NCI-H524 treated with DMSO at 0.1 percent for 48 hours (cell line): ENCODE results near the gene SLC12A6.
"Not testable (repeated sequence)": the region's sequence is repeated elsewhere in the genome, so short reads cannot be mapped to it uniquely, and the experiment has no call there.

ENCODE experiments used
- DNase-seq: peaks from one replicate; lab custom pipeline; 2025; lab: John Stamatoyannopoulos, UW

Gene SLC12A6

GRCh38 chr15:34337557-34338306 lies at the start of gene SLC12A6:
Gene SLC12A6 (minus strand): TSS chr15:34337781. CDS start chr15:34336680, 1,101 bp downstream.
- peak; percentile 82 for DNase-seq

- DNase-seq = not testable (repeated sequence)
Observed at GRCh38 chr15:34381829-34382521, 44.4 kb upstream of the SLC12A6 start.

DNA sequence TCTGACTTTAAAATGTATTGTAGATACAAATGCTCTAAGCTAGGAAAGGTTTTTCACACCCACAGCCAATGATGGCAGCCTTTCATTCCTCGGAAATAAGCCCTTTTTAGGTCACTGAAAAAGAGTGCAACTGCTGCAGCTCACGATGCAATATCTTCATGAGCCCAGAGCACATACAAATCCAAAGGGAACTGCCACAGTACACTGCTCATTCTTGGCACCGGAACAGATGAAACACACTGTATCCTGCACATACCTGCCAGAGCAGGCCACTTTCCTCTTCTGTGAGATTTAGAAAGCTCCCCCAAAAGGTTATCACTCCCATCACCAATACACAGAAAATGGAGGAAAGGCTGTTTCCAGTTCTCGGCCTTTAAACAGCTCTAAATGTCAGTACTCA lies 42.9 kb upstream of the SLC12A6 start:
- DNase-seq = not testable (repeated sequence)

DNA sequence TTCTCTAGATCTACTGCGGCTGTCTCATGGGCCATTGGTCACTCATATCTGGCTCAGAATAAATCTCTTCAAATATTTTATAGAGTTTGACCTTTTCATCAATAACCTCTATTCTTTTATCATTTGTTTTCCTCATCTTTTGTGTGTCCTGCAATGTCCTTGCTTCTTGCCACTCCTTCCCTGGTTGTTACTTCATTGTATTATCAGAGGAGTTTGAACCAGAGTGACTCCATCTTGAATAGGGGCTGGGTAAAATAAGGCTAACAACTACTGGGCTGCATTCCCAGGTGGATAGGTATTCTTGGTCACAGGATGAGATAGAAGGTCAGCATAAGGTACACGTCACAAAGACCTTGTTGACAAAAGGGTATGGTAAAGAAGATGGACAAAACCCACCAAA lies 39.3 kb upstream of the SLC12A6 start:
- no peak for DNase-seq

- not testable (repeated sequence) for DNase-seq
Observed at GRCh38 chr15:34375541-34375940, 38.0 kb upstream of the SLC12A6 start.

- DNase-seq = no peak
Observed at GRCh38 chr15:34374816-34375215, 37.2 kb upstream of the SLC12A6 start.

- no peak for DNase-seq
Observed at GRCh38 chr15:34373951-34374350, 36.4 kb upstream of the SLC12A6 start.

- no peak for DNase-seq
Observed at GRCh38 chr15:34370643-34371042, 33.1 kb upstream of the SLC12A6 start.

GRCh38 chr15:34370129-34370528 lies 32.5 kb upstream of the SLC12A6 start:
- no peak for DNase-seq

GRCh38 chr15:34367101-34368081 lies 29.8 kb upstream of the SLC12A6 start, which contains the start of gene LPCAT4:
Gene LPCAT4 (minus strand): TSS chr15:34367196. CDS start chr15:34367100, 96 bp downstream.
- DNase-seq = peak; percentile 33

- DNase-seq = no peak
Observed at GRCh38 chr15:34366271-34367065, 28.9 kb upstream of the SLC12A6 start.

DNA sequence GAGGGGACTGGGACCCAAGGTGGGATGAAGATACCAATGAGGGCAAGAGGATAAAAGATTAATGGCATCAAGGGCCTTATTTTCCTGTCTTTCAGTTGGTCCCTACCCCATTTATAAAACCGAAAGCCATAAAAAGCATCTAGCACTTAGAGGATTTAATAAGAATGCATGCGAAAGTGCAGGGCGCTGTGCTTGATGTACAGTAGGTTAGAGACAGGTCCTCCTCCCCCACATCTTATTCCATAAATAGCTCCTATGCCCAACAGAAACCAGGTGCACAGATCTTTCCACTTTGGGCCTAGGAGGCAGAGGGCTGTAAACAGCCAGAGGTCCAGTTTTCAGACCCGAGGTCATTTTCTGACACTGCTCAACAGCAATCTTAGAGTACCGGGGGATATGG lies 28.3 kb upstream of the SLC12A6 start:
- DNase-seq = no peak

- no peak for DNase-seq
Observed at GRCh38 chr15:34365091-34365825, 27.7 kb upstream of the SLC12A6 start.

DNA sequence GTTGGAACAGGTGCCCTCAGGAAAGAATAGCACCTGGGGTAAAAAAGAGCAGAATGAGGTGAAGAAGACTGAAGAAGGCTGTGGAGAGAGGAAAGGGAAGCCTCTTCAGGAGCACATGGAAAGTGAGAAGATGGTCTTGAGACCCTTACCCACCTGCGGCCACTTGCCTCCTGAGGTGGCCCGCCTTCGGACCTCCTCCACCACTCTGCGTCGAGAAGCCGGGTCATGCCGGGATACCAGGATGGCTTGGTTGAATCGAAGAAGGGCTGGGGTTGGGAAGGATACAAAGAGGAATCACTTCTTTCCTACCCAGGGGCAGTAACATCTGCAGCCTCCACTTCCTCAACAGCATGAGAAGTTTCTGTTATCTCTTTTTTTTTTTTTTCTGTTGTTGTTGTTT lies 26.5 kb upstream of the SLC12A6 start:
- no peak for DNase-seq

GRCh38 chr15:34362047-34362773 lies 24.6 kb upstream of the SLC12A6 start:
- DNase-seq = no peak

DNA sequence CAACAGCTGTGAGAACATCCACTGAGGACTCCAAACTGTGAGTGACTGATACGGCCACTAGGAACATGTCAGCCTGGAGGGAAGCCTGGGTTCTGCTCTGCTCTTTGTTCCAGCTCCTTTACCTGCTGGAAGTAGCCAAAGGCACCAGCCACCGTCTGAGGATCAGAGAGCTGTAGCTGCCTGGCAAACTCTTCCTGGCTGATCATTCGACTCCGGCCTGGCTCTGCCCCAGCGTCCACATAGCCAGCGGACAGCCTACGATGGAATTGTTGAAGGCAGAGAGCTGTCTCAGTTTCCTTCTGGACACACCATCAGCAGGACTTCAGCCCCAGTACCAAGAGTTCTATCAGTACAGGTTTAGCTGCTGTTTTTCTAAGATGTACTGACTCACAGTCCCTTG lies 23.7 kb upstream of the SLC12A6 start:
- DNase-seq = no peak

DNA sequence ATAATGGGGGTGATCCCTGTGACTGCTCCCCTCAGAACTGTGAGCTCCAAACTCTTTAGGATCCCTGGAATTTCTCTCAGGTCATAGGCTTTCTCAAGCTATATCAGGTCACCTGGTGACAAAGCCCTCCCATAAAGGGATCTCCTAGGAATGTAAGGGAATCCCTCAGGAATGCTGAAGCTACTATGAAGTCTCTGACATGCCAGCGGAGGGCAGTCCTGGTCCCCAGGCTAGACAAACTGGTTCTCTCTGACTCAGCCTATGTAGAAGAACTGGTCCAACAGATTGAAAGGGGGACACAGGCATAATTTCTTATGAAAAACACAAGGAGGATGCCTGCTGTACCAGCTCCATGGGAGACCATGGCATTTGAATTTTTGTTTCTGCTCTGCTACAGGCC lies 22.7 kb upstream of the SLC12A6 start:
- no peak for DNase-seq

- no peak for DNase-seq
Observed at GRCh38 chr15:34359416-34359815, 21.8 kb upstream of the SLC12A6 start.

GRCh38 chr15:34358948-34359347 lies 21.4 kb upstream of the SLC12A6 start:
- no peak for DNase-seq

- no peak for DNase-seq
Observed at GRCh38 chr15:34358367-34358766, 20.8 kb upstream of the SLC12A6 start.
